NCI-H82 (cell line): Measurements from ENCODE around the gene GRIN2A.

Source experiments
- DNase-seq: peaks from one replicate; lab custom pipeline; 2025; lab: John Stamatoyannopoulos, UW

GRIN2A gene

DNA sequence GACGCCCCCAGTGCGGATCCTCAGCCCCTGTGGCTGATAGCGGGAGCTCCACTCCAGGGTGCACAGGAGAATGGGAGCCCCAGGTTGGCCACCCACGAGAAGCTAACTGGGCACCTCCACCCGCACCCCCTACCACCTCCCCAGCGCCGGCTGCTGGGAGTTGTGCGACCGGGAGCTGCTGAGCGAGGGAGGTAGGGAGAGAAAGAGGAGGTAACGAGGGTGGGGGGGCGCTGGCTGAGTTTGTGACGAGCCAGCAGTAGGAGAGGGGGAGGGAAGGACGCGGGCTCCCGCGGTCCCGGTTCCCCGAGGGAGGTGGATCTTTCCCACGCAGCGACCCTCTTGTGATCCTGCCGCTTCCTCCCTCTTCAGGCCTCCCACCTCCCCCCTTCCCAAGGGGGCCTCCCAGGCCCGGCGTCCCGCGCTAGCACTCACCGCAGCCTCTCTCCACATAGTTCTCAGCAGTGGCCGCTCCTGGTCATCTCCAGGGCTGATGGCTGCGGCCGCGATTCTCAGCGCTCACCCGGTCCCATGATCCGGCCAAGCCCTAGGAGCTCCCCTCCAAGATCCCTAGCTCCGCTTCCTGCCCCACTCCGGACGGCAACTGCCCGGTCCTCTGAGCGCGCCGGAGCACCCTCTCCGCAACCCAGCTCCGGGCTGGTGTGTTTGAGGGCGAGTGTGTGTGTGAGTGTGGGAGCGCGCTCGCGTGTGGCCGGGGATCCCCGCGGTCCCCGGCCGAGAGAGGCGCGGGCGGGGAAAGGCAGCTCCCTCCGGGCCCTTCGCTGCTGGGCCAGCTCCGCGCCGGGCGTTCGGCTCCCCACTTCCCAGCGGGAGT is at the start of gene GRIN2A:
GRIN2A (minus strand) TSS at position 207 of the 832 bp plus-strand sequence. CDS start 2,017 bp downstream, outside the sequence.
- DNase-seq, result peak; percentile 56

DNA sequence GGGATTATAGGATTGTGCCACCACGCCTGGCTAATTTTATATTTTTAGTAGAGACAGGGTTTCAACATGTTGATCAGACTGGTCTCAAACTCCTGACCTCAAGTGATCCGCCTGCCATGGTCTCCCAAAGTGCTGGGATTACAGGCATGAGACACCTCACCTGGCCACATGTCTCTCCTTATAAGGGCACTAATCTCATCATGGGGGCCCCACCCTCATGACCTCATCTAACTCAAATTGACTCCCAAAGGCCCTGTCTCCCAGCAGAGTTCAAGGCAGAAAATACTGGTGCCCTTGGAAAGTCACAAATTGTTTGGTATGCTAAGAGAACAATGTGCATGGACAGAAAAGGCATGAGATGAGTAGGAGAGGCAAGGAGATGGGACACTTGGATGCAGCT is 49.3 kb upstream of the GRIN2A start:
- no peak for DNase-seq

DNA sequence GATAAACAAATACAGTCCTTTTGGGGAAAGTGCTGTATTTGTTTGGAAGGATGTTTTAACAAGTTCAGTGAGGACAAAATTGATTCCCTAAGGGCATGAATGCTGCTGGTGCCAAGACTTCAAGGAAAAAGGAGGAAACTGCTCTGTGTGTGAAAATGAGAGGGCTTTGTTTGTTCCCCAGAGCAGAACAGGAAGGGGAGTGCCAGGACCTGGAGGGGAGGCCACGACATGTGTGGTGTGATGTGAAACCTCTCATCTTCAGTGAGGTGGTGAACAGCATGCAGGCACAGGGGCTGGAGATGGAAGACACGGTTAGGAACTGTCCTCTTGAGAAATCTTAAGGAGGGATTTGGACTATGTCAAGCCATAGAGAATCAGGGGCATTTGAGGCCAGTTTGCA is 46.6 kb upstream of the GRIN2A start:
- no peak for DNase-seq

- no peak for DNase-seq
These were observed 44.7 kb upstream of the GRIN2A start for GRCh38 chr16:10226987-10227306.

DNA sequence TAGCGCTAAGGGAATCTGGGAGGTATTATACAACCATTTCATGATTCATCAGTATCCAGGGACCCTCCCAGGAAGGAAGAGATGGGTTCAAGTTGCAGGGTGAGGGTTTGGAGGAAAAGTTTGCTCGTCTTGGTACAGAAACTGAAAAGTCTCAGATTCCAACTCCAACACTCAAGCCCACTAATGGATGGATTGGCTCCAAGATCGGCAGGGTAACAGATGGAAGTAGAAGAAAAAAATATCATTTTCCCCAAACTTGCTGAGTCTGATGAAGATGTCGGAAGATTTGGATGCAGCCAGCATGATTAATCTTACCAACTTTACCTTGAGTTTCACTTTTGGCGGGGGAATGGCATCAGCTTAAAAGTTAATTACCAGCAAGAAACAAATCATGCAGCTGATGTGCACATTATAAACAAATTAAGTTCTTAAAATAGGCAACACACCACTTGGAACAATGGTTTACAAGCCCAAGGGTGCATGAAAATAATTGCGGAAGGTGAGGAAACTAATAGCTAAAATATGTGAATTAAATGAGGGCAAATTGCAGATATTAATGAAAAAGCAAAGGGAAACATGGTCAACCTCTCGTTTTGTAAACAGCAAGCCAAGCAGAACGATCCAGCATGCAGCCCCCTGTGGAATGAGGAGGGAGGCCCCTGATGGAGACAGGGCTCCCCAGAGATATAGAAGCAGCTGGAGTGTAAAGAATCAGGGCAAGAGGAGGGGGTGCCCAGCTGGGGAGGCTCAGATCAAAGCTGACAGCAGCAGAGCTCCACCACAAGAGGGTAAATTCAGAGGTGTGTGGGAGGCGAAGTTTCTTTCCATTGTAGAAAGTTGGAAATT is 44.1 kb upstream of the GRIN2A start:
- DNase-seq, result peak; percentile 26

DNA sequence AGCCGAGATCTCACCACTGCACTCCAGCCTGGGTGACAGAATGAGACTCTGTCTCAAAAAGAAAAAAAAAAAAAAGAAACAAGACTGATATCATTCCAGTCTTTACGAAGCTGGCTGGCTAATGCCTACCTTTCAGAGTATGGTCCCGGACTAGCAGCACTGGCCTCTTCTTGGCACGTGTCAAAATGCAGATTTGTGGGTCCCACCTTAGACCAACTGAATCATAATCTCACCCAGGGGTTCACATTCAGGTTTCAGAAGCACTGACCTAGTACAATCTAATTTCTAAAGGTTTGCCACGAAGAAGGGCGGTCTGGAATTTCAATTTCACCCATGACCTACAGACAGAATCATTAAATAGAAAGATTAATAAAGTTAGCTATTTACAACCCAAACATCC is 43.4 kb upstream of the GRIN2A start:
- no peak for DNase-seq

DNA sequence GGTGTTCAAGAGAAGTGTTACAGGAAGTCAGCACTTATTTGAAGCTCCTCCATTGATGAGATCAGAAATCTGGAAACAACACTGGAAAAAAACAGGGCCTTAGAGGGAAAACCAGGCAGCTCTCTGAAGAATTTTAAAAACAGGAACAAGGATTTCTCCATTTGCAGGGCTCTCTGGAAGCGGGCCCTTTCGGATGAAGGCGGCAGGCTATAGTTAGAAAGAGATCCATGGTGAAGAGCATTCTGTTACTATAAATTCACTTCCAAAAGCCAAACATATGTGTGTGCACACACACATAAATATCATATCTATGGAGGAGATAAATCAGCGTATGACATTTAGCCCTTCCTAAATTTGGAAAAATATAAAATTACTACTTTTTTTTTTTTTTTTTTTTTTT is 42.6 kb upstream of the GRIN2A start:
- DNase-seq, result no peak

- no peak for DNase-seq
These were observed 38.7 kb upstream of the GRIN2A start for GRCh38 chr16:10220942-10221341.

- no peak for DNase-seq
These were observed 37.5 kb upstream of the GRIN2A start for GRCh38 chr16:10219742-10220141.

DNA sequence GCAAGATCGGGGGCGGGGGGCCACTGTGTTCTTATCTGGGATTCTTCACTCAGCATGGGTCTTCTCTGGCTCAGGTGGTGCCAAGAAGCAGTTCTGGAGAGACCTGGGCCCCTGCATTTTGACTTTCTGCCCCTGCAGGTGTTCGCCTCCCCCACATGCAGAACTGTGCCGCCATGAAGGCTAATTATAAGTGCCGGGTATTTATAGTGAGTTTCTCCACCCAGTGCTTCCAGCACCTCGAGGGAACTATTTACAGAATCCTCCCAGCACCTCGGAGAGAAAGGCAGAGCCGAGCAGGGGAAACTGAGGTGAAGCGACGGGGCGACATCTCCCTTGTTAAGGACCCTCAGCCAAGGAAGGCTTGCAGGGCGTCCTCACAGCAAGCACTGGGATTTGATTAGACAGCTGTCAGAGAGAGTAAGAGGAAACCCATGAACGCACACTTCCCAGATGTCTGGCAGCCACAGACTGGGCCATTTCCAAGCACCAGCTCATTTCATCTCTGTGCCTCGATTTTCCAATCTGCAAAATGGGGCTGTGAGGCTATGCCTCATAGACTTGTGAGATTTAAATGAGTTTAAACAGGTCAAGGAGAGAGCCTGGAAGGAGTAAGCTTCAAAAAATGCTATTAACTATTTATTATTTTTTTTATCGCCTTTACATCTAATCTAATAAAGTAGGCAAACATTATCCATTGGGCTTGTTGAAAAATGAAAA is 36.4 kb upstream of the GRIN2A start:
- peak; percentile 16 for DNase-seq

GRCh38 chr16:10213748-10214147 is 31.5 kb upstream of the GRIN2A start:
- DNase-seq, result no peak

DNA sequence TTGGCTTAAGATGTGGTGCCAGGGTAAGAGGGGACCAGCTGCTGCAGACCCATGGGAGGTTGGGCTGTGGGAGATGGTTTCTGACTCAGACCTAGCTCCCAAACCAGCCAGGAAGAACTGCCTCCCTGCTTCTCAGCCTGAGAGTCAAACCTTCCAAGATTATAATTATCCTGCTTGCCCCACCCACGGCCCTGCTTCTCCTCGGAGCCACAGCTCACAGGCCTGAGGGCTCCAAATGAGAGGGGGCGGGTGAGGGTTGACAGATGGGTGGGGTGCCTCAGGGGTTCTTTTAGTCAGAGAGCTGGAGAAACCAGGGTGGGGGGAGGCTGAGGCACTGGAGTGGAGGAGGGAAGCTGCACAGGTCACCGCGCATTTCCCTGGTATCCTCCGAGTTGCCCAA is 28.7 kb upstream of the GRIN2A start:
- no peak for DNase-seq

DNA sequence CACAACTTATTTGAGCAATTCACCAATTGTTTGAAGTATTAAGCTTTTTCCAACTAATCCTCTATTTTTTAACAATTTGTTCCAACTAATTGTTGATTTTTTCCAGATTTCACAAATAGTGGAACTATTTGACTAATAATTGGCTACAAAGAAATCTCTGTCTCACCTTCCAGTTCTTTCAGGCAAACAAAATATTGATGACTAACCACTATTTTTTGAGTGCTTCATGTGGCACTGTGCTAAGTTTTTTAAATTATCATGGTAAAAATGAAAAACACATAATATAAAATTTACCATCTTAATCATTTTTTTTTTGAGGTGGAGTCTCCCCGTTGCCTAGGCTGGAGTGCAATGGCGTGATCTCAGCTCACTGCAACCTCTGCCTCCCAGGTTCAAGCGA is 24.6 kb upstream of the GRIN2A start:
- no peak for DNase-seq

DNA sequence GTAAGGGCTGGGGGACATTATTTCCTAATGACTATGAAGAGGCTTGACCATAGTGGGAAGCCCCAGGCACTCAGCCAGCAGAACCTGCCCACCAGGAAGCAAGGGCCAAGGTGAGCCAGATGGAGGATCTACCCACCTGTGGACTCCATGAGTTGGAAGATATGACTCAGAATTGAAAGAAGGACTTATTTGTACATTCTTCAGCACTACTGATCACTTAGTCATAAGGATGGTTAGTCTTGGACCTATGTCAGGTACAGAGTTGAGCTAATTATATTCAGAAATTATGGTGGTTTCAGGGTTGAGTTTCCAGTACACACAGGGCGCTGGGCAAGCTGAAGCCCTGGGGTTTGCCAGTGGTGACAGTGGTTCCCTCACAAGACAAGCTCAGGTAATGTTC is 24.0 kb upstream of the GRIN2A start:
- no peak for DNase-seq

- no peak for DNase-seq
These were observed 23.5 kb upstream of the GRIN2A start for GRCh38 chr16:10205688-10206087.

- peak; percentile 4 for DNase-seq
These were observed 20.4 kb upstream of the GRIN2A start for GRCh38 chr16:10202649-10203048.

GRCh38 chr16:10200637-10201586 is 18.7 kb upstream of the GRIN2A start:
- no peak for DNase-seq

- no peak for DNase-seq
These were observed 14.8 kb upstream of the GRIN2A start for GRCh38 chr16:10196999-10197398.

DNA sequence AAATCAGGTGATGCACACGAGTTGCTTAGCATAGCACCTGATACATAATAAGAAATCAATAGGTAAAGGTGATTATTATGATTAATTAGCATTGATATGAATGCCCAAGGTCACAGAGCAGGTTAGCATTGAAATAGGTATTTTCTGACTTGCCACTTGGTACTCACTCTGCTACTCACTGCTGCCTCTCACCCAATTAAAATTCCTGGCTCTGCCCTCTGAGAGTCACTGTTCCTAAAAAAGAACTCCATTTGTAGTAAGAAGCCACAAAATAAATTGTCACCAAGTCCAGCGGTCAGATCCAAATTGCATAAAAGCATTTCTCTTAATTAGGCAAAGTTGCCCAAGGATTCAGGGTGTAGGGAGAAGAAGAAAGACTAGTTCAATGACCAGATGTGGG is 8.9 kb upstream of the GRIN2A start:
- no peak for DNase-seq

GRCh38 chr16:10189861-10190390 is 7.7 kb upstream of the GRIN2A start:
- DNase-seq, result no peak

- no peak for DNase-seq
These were observed 6.0 kb upstream of the GRIN2A start for GRCh38 chr16:10188236-10188635.
